Measurements from ENCODE around the gene FER.
"Not testable (repeated sequence)": the region's sequence is repeated elsewhere in the genome, so short reads cannot be mapped to it uniquely, and the experiment has no call there.

The FER gene

GRCh38 chr5:108801776-108802175 is 54.1 kb downstream of the FER start:
- DNase-seq: no peak

- DNase-seq: no peak
Measured at GRCh38 chr5:108810717-108811116, 63.0 kb downstream of the FER start.

GRCh38 chr5:108813673-108814072 is 66.0 kb downstream of the FER start:
- no peak for DNase-seq

GRCh38 chr5:108814551-108814950 is 66.9 kb downstream of the FER start:
- no peak for DNase-seq

GRCh38 chr5:108818613-108819272 is 71.0 kb downstream of the FER start:
- no peak for DNase-seq

GRCh38 chr5:108820983-108821382 is 73.3 kb downstream of the FER start:
- DNase-seq: no peak

GRCh38 chr5:108822211-108822947 is 74.7 kb downstream of the FER start:
- DNase-seq: no peak

- no peak for DNase-seq
Measured at GRCh38 chr5:108827131-108827530, 79.4 kb downstream of the FER start.

GRCh38 chr5:108830705-108831276 is 83.1 kb downstream of the FER start:
- no peak for DNase-seq

GRCh38 chr5:108836492-108836891 is 88.8 kb downstream of the FER start:
- no peak for DNase-seq

- DNase-seq: not testable (repeated sequence)
Measured at GRCh38 chr5:108842260-108842941, 94.7 kb downstream of the FER start.

- DNase-seq: not testable (repeated sequence)
Measured at GRCh38 chr5:108851129-108851528, 103.4 kb downstream of the FER start.

- no peak for DNase-seq
Measured at GRCh38 chr5:108857905-108858304, 110.2 kb downstream of the FER start.

- DNase-seq: no peak
Measured at GRCh38 chr5:108858959-108859358, 111.3 kb downstream of the FER start.

GRCh38 chr5:108862211-108862610 is 114.5 kb downstream of the FER start:
- DNase-seq: no peak

- not testable (repeated sequence) for DNase-seq
Measured at GRCh38 chr5:108866097-108866496, 118.4 kb downstream of the FER start.

- DNase-seq: no peak
Measured at GRCh38 chr5:108867656-108868055, 120.0 kb downstream of the FER start.

- DNase-seq: no peak
Measured at GRCh38 chr5:108869066-108869465, 121.4 kb downstream of the FER start.

- no peak for DNase-seq
Measured at GRCh38 chr5:108876451-108876850, 128.8 kb downstream of the FER start.

GRCh38 chr5:108878756-108879155 is 131.1 kb downstream of the FER start:
- no peak for DNase-seq

GRCh38 chr5:108881133-108881532 is 133.4 kb downstream of the FER start:
- DNase-seq: no peak

GRCh38 chr5:108884736-108885135 is 137.0 kb downstream of the FER start:
- DNase-seq: no peak

GRCh38 chr5:108898257-108898656 is 150.6 kb downstream of the FER start:
- no peak for DNase-seq

- DNase-seq: no peak
Measured at GRCh38 chr5:108898707-108899106, 151.0 kb downstream of the FER start.
